ENCODE results near the gene HLX. TPM values are rescaled to one million over a fixed set of nuclear protein-coding genes. Genes with fewer than 3 reads are reported as not detected.

Gene HLX
- total RNA-seq, 2 experiments from 2014 or later, result 0.19 TPM; not detected in 1

GRCh38 chr1:220885971-220886370 is 6.7 kb downstream of the HLX start:
- DNase-seq, result no peak
- peaks cover 4% of the 10 kb centered on the region for H3K4me1 Mint-ChIP-seq (ENCODE audit: low read depth)
- peaks cover 66% of the 10 kb centered on the region for H3K27me3 Mint-ChIP-seq
- CTCF ChIA-PET, result interaction anchor here (0.7 kb wide), 1 partner anchor 319 kb away, joined by 3 read pairs; no protein-coding TSS in a partner anchor
- no peak overlapping the region for H3K4me3 Mint-ChIP-seq
- H3K36me3 Mint-ChIP-seq, result no peaks in the 10 kb centered on the region
- intact Hi-C loops (cut with micrococcal nuclease), result no loop called here
- no peaks in the 10 kb centered on the region for H3K9me3 Mint-ChIP-seq
- no peak overlapping the region for H3K27ac Mint-ChIP-seq
- POLR2A ChIA-PET, result no interaction called here

- Mint-ChIP-seq H3K4me3 (no peak overlapping the region), H3K4me1 (ENCODE audit: low read depth) (peaks cover 4% of the 10 kb centered on the region), H3K36me3 (no peaks in the 10 kb centered on the region), H3K27me3 (peaks cover 67% of the 10 kb centered on the region), H3K27ac (no peak overlapping the region), H3K9me3 (no peaks in the 10 kb centered on the region)
- ChIA-PET POLR2A (no interaction called here), CTCF (interaction anchor here (0.7 kb wide), 1 partner anchor 318 kb away, joined by 3 read pairs; no protein-coding TSS in a partner anchor)
- intact Hi-C loops (cut with micrococcal nuclease), result no loop called here
- no peak for DNase-seq
Observed at GRCh38 chr1:220886470-220887201, 7.4 kb downstream of the HLX start.

DNA sequence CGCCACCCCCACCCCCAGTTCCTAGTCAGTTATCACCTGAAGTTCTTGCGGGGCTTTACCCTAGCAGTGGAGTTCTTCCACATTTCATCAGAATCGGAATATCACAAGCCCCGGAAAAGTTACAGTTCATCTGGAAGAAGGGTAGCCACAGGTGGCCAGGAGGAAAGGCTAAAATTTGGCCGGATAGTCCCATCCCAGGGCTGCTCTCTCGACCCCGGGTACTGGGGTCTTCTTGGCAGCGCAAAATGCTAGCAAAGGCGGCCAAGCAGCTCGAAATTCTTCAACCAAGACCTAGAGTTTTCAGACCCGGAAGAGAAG is 7.9 kb downstream of the HLX start:
- POLR2A ChIA-PET, result no interaction called here
- CTCF ChIA-PET, result no interaction called here
- DNase-seq, result no peak
- no peaks in the 10 kb centered on the region for H3K9me3 Mint-ChIP-seq
- H3K4me3 Mint-ChIP-seq, result no peak overlapping the region
- H3K27me3 Mint-ChIP-seq, result peaks cover 67% of the 10 kb centered on the region
- H3K4me1 Mint-ChIP-seq (ENCODE audit: low read depth), result peaks cover 5% of the 10 kb centered on the region
- no peak overlapping the region for H3K27ac Mint-ChIP-seq
- intact Hi-C loops (cut with micrococcal nuclease), result no loop called here
- H3K36me3 Mint-ChIP-seq, result no peaks in the 10 kb centered on the region

DNA sequence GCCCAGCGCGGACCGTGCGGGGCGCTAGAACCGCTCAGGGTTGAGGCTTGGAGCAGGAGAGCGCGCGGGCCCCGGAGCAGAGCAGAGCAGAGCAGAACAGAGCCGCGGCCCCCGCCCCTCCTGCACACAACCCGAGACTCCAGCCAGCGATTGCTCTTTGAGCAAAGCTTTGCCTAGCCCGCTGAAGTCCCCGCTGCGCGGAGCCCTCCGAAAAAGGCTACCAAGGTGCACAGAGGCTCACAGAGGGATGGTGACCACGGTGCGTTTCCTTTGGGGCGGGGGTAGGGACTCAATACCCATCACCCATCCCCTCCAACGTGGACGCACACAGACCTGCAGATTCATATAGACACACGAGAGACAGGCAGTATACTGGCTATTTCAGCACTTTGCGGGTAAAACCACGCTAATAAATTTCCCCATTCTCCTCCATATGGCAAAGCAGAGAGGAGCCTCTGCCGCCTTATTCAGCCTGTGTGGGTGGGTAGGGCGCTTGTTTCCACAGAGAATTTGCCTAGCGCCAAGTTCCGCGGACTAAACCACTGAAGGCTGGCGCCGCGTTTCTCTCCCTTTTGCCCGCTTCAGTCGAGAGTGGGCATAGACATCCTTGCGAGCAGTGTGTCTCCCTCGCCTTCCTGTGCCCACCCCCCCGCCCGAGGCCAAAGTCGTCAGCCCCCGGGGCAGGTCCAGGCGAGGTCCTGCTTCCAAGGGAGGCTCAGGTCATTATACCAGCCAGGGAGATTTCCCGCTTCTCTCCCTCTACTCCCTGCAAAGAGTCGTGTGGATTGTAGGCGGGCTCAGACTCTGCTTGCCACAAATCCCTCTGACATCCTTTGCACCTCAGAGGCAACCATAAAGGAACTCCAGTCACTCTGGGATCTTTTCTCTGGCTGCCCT is 8.5 kb downstream of the HLX start:
- Mint-ChIP-seq H3K27ac (no peak overlapping the region), H3K27me3 (peaks cover 69% of the 10 kb centered on the region), H3K36me3 (no peaks in the 10 kb centered on the region), H3K4me3 (no peak overlapping the region), H3K9me3 (no peaks in the 10 kb centered on the region), H3K4me1 (ENCODE audit: low read depth) (peaks cover 5% of the 10 kb centered on the region)
- DNase-seq, result no peak
- CTCF ChIA-PET, result interaction anchor here (0.8 kb wide), 1 partner anchor 14 kb away, joined by 3 read pairs; no protein-coding TSS in a partner anchor
- POLR2A ChIA-PET, result no interaction called here
- intact Hi-C loops (cut with micrococcal nuclease), result no loop called here

- peaks cover 10% of the 10 kb centered on the region for H3K4me1 Mint-ChIP-seq (ENCODE audit: low read depth)
- H3K9me3 Mint-ChIP-seq, result no peaks in the 10 kb centered on the region
- ChIA-PET POLR2A (no interaction called here), CTCF (interaction anchor here (0.8 kb wide), 1 partner anchor 15 kb away, joined by 3 read pairs; no protein-coding TSS in a partner anchor)
- DNase-seq, result no peak
- no peak overlapping the region for H3K27ac Mint-ChIP-seq
- H3K36me3 Mint-ChIP-seq, result no peaks in the 10 kb centered on the region
- H3K27me3 Mint-ChIP-seq, result peaks cover 73% of the 10 kb centered on the region
- no peak overlapping the region for H3K4me3 Mint-ChIP-seq
- intact Hi-C loops (cut with micrococcal nuclease), result no loop called here
Observed at GRCh38 chr1:220888417-220888986, 9.3 kb downstream of the HLX start.

DNA sequence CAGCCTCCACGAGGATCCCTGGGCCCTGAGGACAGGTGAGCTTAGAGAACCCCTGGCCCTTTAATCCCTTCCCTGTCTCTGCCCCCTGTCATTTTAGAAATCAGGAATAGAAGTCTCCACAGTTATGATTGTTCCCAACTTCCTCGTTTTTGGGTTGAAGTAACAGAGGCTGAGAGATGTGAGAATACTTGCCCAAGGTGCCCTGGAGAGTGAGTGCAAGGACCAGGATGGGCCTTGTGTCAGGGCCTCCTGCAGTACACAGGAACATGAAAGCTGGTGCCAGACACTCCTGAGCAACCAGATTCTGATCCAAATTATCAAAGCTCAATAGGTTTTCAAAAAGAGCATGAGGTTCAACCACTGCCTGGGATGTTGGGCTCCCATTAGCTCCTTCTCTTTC is 10.1 kb downstream of the HLX start:
- ChIA-PET POLR2A (no interaction called here), CTCF (no interaction called here)
- Mint-ChIP-seq H3K27ac (no peak overlapping the region), H3K4me3 (no peak overlapping the region), H3K36me3 (no peaks in the 10 kb centered on the region), H3K4me1 (ENCODE audit: low read depth) (peaks cover 10% of the 10 kb centered on the region), H3K27me3 (peaks cover 70% of the 10 kb centered on the region), H3K9me3 (no peaks in the 10 kb centered on the region)
- intact Hi-C loops (cut with micrococcal nuclease), result no loop called here
- no peak for DNase-seq

DNA sequence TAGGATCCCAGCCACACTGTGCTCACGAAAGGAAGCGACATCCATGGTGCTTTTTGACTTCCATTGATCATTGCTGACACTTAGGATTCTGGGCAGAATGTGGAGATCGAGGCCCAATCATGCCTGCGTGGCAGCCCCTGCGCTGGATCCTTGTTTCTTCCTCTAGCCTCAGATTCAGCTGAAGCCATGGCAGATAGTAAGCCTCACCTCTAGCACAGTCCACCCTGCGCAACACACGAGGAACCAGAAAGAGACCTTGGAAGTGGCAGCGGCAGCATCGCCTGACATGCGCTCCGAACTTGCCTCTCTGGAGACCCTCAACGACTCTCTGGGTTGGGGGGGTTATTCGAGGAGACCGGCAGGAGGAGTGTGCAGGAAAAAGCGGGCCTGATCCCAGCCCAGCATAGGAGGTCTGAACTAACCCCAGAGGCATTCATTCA is 10.6 kb downstream of the HLX start:
- CTCF ChIA-PET, result no interaction called here
- POLR2A ChIA-PET, result no interaction called here
- Mint-ChIP-seq H3K27me3 (peaks cover 74% of the 10 kb centered on the region), H3K4me1 (ENCODE audit: low read depth) (peaks cover 10% of the 10 kb centered on the region), H3K36me3 (no peaks in the 10 kb centered on the region), H3K4me3 (no peak overlapping the region), H3K9me3 (no peaks in the 10 kb centered on the region), H3K27ac (no peak overlapping the region)
- DNase-seq, result no peak
- intact Hi-C loops (cut with micrococcal nuclease), result no loop called here

GRCh38 chr1:220890602-220891001 is 11.4 kb downstream of the HLX start:
- intact Hi-C loops (cut with micrococcal nuclease), result no loop called here
- no peak overlapping the region for H3K4me3 Mint-ChIP-seq
- CTCF ChIA-PET, result interaction anchor here (1.7 kb wide), 1 partner anchor 313 kb away, joined by 4 read pairs; no protein-coding TSS in a partner anchor
- H3K36me3 Mint-ChIP-seq, result no peaks in the 10 kb centered on the region
- POLR2A ChIA-PET, result no interaction called here
- no peak overlapping the region for H3K27ac Mint-ChIP-seq
- no peaks in the 10 kb centered on the region for H3K9me3 Mint-ChIP-seq
- DNase-seq, result no peak
- peaks cover 79% of the 10 kb centered on the region for H3K27me3 Mint-ChIP-seq
- H3K4me1 Mint-ChIP-seq (ENCODE audit: low read depth), result peaks cover 10% of the 10 kb centered on the region

DNA sequence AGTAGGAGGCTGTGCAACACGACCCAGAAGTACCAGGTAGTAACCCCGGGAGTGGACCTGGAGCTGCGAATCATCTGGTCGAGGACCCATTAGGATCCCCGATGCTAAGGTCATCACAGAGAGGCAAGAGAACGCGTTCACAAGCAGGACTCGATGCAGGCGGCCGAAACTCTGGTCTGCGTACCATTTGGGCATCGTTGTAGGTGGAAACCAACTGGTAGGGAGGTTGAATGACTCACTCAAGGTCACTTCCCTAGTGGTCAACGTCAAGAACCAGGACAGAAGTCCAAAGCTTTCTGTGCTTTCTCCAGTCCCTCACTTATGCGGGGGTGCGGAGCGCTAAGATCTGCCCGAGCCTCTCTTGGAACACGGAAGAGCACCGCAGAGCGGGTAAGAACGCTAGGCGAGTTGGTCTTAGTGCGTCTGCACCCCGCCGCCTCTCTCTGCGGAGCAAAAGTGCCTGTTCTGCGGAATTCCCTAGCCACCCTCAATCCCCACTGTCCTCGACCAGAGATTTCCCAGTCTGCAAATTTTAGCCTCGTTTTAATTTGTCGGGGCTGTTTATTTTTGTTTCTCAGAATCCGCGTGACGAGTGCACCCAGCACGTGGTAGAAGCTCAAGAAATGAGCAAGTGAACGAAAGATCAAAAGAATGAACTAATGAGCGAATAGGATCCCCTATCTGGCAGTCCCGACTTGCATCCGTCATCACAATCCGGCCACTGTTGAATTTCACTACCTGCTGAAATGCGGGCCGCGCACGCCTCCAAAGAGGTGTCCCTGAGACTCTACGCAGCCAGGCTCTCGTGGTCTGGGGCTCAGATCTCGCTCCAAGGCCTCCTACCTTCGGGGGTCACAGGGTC is 12.2 kb downstream of the HLX start:
- Mint-ChIP-seq H3K4me3 (no peak overlapping the region), H3K27me3 (peaks cover 76% of the 10 kb centered on the region), H3K36me3 (no peaks in the 10 kb centered on the region), H3K9me3 (no peaks in the 10 kb centered on the region), H3K27ac (no peak overlapping the region), H3K4me1 (ENCODE audit: low read depth) (peaks cover 10% of the 10 kb centered on the region)
- CTCF ChIA-PET, result interaction anchor here (1.7 kb wide), 1 partner anchor 312 kb away, joined by 4 read pairs; no protein-coding TSS in a partner anchor
- POLR2A ChIA-PET, result no interaction called here
- intact Hi-C loops (cut with micrococcal nuclease), result loop anchor here (2.0 kb wide), 1 partner anchor 13 kb away; the partner anchor contains the start of gene HLX
- DNase-seq, result no peak

GRCh38 chr1:220892086-220892376 is 12.8 kb downstream of the HLX start:
- POLR2A ChIA-PET, result no interaction called here
- DNase-seq, result no peak
- intact Hi-C loops (cut with micrococcal nuclease), result loop anchor here (2.0 kb wide), 1 partner anchor 13 kb away; the partner anchor contains the start of gene HLX
- H3K27me3 Mint-ChIP-seq, result peaks cover 72% of the 10 kb centered on the region
- H3K4me3 Mint-ChIP-seq, result no peak overlapping the region
- H3K27ac Mint-ChIP-seq, result no peak overlapping the region
- CTCF ChIA-PET, result interaction anchor here (1.7 kb wide), 1 partner anchor 311 kb away, joined by 4 read pairs; no protein-coding TSS in a partner anchor
- H3K4me1 Mint-ChIP-seq (ENCODE audit: low read depth), result peaks cover 10% of the 10 kb centered on the region
- no peaks in the 10 kb centered on the region for H3K36me3 Mint-ChIP-seq
- H3K9me3 Mint-ChIP-seq, result no peaks in the 10 kb centered on the region

DNA sequence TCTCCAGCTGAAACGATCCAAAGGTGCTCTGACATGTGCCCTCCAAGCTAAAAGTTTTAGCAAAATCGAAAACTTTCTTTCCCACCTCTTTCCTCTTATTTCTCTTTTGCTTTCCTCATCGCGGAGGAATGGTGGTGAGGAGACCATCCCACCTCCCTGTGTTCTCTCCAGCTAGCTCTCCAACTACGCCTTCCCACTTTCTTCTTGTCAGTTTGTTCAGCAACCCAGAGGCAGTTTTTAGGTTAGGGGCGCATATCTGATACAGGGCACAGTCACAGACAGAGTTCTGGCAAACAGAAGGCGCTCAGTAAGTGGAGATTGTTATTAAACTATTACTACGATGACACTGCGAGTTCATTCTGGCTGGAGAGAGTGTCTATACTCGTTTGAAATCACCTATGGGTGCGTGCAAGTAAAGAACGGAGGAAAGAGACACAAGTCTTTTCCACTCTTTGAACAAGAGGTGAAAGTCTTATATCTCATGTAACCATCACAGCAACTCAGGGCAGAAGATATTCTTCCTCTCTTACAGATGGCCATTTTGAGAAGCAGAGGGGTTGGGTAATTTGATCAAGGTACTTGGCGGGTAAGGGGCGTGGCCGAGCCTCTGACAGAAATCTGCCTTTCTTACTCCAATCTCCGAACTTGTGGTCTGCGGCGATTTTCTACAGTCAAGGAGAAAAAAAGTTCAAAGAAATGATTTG is 13.9 kb downstream of the HLX start:
- no peaks in the 10 kb centered on the region for H3K36me3 Mint-ChIP-seq
- H3K4me1 Mint-ChIP-seq (ENCODE audit: low read depth), result peaks cover 10% of the 10 kb centered on the region
- ChIA-PET POLR2A (interaction anchor here (0.5 kb wide), 1 partner anchor 891 kb away, joined by 3 read pairs; no protein-coding TSS in a partner anchor), CTCF (no interaction called here)
- no peak overlapping the region for H3K4me3 Mint-ChIP-seq
- H3K9me3 Mint-ChIP-seq, result no peaks in the 10 kb centered on the region
- peaks cover 67% of the 10 kb centered on the region for H3K27me3 Mint-ChIP-seq
- H3K27ac Mint-ChIP-seq, result no peak overlapping the region
- intact Hi-C loops (cut with micrococcal nuclease), result loop anchor here (2.0 kb wide), 1 partner anchor 14 kb away; the partner anchor contains the start of gene HLX
- DNase-seq, result no peak

Measured in activated CD4-positive, alpha-beta memory T cell treated with anti-CD3 and anti-CD28 coated beads for 36 hours (primary cell).